ENCODE measurements around the gene KLHDC10.
"Not testable (repeated sequence)": the region's sequence is repeated elsewhere in the genome, so short reads cannot be mapped to it uniquely, and the experiment has no call there.

KLHDC10 gene

GRCh38 chr7:130162196-130162595 lies 91.9 kb downstream of the KLHDC10 start:
- no peak for TF ChIP-seq JUND (IDR thresholded peaks at IDR 0.05; ENCODE audit: low read depth)
- DNase-seq (ENCODE audit: low read depth in 1 of 2, low spot score in 1 of 2), result no peak
- in situ Hi-C loops (cut with HindIII; ENCODE audit: low pct_unique_long_range_greater_than_20kb, low sequenced_read_pairs), result no loop called here

GRCh38 chr7:130174237-130174959 lies 104.1 kb downstream of the KLHDC10 start:
- TF ChIP-seq JUND (IDR thresholded peaks at IDR 0.05; ENCODE audit: low read depth), result no peak
- no peak for DNase-seq (ENCODE audit: low read depth in 1 of 2, low spot score in 1 of 2)
- in situ Hi-C loops (cut with HindIII; ENCODE audit: low pct_unique_long_range_greater_than_20kb, low sequenced_read_pairs), result no loop called here

GRCh38 chr7:130178251-130178650 lies 107.9 kb downstream of the KLHDC10 start:
- no peak for TF ChIP-seq JUND (IDR thresholded peaks at IDR 0.05; ENCODE audit: low read depth)
- no peak for DNase-seq (ENCODE audit: low read depth in 1 of 2, low spot score in 1 of 2)
- in situ Hi-C loops (cut with HindIII; ENCODE audit: low pct_unique_long_range_greater_than_20kb, low sequenced_read_pairs), result no loop called here

GRCh38 chr7:130179631-130180030 lies 109.3 kb downstream of the KLHDC10 start:
- in situ Hi-C loops (cut with HindIII; ENCODE audit: low pct_unique_long_range_greater_than_20kb, low sequenced_read_pairs), result no loop called here
- no peak for TF ChIP-seq JUND (IDR thresholded peaks at IDR 0.05; ENCODE audit: low read depth)

GRCh38 chr7:130180571-130181262 lies 110.4 kb downstream of the KLHDC10 start:
- no peak for DNase-seq (ENCODE audit: low read depth in 1 of 2, low spot score in 1 of 2)
- in situ Hi-C loops (cut with HindIII; ENCODE audit: low pct_unique_long_range_greater_than_20kb, low sequenced_read_pairs), result no loop called here
- no peak for TF ChIP-seq JUND (IDR thresholded peaks at IDR 0.05; ENCODE audit: low read depth)

More at GRCh38 chr7:130179631-130180030, 109.3 kb downstream of the KLHDC10 start:
- DNase-seq (ENCODE audit: low read depth in 1 of 2, low spot score in 1 of 2), result no peak

- DNase-seq (ENCODE audit: low read depth in 1 of 2, low spot score in 1 of 2), result no peak
- no peak for TF ChIP-seq JUND (IDR thresholded peaks at IDR 0.05; ENCODE audit: low read depth)
- in situ Hi-C loops (cut with HindIII; ENCODE audit: low pct_unique_long_range_greater_than_20kb, low sequenced_read_pairs), result no loop called here
Observed at GRCh38 chr7:130181263-130181605, 110.9 kb downstream of the KLHDC10 start.

- DNase-seq (ENCODE audit: low read depth in 1 of 2, low spot score in 1 of 2), result no peak
- in situ Hi-C loops (cut with HindIII; ENCODE audit: low pct_unique_long_range_greater_than_20kb, low sequenced_read_pairs), result no loop called here
Observed at GRCh38 chr7:130182990-130183389, 112.7 kb downstream of the KLHDC10 start.

GRCh38 chr7:130184349-130184748 lies 114.0 kb downstream of the KLHDC10 start:
- DNase-seq (ENCODE audit: low read depth in 1 of 2, low spot score in 1 of 2); in situ Hi-C loops (cut with HindIII; ENCODE audit: low pct_unique_long_range_greater_than_20kb, low sequenced_read_pairs): not testable (repeated sequence)

More at GRCh38 chr7:130182990-130183389, 112.7 kb downstream of the KLHDC10 start:
- no peak for TF ChIP-seq JUND (IDR thresholded peaks at IDR 0.05; ENCODE audit: low read depth)
